Activated T-cell treated with anti-CD3 and anti-CD28 coated beads for 4 hours (primary cell): ENCODE data around the gene CCDC187.
A peak's percentile ranks its signal among the peaks of the same experiment; 100 is the strongest.
"Not testable (repeated sequence)": the region's sequence is repeated elsewhere in the genome, so short reads cannot be mapped to it uniquely, and the experiment has no call there.

ENCODE experiments used
- DNase-seq: peaks from one replicate; pipeline ENCODE4 v3.0.0-alpha.2; 2020

CCDC187 gene

DNA sequence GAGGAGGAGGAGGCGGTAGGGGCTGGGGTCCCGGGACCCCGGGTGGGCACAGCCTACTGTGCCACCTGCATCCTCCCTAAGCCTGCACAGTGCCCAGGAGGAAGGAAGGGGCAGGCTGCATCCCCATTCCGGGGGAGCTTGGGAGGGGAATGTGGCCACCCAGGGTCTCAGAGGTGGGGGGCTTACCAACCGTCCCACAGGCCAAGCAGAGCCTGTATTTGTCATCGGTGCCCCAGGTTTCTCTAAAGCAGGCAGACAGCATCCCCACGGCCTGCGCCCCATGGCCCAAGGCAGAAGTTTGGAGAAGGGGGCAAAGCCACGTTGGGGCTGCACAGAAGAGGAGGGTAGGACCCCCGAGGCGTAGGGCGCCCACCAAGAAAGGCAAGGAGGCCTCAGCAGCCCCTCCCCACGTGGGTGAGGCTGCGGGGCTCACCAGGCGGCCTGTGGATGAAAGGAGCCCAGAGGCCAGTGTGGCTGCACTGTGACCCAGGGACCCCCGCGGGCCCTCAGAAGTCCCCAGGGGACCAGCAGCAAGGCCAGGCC is 22.9 kb upstream of the CCDC187 start:
- no peak for DNase-seq

GRCh38 chr9:136326061-136326760 is 22.3 kb upstream of the CCDC187 start:
- DNase-seq: no peak

- no peak for DNase-seq
These were observed 21.5 kb upstream of the CCDC187 start for GRCh38 chr9:136325358-136325757.

DNA sequence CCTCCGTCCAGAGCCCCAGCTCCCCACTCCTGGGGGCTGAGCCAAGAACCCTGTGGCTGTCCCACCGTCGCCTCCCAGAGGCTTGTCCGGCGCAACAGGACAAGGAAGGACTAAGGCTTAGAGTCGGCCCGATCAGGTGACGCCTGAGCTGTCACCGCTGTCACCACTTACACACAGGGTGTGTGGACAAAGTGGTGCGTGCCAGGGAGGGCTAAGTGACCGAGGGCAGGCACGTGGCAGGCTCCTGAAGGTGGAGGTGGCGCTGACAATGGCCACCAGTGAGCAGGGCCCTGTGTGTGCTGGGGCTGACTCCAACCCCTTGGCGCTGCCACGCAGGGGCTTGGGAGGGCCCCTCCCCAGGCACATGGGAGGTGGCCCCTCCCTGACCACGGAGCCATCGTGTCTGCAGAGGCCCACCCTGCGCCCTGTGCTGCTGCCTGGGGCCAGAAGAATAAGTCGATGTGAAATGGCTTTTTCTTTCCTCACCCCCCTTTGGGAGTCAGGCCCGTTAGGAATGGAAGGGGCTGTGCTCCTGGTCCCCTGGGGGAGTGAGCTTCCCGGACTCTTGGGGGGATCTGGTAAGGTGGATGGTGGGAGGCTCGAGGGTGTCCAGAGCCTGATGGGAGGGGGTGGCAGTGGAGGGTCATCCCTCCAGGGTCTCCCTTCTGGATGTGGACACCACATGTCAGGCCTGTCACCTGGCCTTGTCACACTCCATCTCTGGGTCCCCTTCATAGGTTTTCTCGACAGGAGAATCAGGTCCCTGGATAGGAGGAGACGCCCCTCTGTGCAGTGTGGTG is 20.8 kb upstream of the CCDC187 start:
- no peak for DNase-seq

DNA sequence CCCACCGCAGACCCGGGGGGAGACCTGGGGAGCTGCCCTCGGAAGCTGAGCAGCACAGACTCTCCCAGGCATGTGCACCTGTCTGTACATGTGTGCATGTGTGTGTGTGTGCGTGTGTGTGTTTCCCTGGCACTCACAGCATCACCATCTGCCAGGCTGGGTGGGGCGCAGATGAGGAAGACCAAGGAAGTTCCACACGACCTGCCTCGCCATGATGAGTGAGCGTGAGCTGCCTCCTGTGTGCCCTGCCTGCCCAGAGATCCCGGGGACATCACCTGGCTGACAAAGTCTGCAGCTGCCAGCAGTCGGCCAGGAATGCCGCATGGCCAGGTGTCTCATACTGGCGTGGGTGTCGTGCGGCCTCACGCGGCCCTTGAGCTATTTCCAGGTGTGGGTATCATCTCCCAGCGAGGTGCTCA is 19.5 kb upstream of the CCDC187 start:
- no peak for DNase-seq

- DNase-seq: no peak
These were observed 18.9 kb upstream of the CCDC187 start for GRCh38 chr9:136322756-136323330.

DNA sequence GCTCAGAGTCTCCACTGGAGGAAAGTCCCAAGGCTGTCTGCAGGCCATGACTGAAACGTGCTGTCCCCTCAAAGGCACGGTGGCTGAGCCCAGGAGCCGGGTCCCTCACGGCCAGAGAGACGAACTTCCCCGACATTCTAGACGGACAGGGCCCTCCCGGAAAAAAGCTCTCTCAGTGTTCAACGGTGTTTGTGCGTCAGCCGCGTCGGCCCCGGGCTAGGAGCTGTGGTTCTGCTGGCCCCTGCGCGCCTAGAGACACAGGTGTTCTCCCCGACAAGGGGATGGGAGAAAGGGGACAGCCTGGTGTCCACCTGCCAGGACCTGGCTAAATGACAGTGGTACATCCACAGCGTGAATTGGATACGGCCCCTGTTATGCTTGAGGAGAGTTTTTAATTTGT is 17.7 kb upstream of the CCDC187 start:
- no peak for DNase-seq

GRCh38 chr9:136320972-136321371 is 17.1 kb upstream of the CCDC187 start:
- DNase-seq: not testable (repeated sequence)

DNA sequence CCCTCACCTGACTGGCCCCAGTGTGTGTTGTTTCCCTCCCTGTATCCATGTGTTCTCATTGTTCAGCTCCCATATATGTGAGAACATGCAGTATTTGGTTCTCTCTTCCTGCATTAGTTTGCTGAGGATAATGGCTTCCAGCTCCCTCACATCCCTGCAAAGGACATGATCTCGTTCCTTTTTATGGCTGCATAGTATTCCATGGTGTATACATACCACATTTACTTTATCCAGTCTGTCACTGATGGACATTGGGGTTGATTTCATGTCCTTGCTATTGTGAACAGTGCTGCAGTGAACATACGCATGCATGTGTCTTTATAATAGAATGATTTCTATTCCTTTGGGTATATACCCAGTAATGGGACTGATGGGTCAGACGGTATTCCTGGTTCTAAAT is 16.1 kb upstream of the CCDC187 start:
- DNase-seq: not testable (repeated sequence)

DNA sequence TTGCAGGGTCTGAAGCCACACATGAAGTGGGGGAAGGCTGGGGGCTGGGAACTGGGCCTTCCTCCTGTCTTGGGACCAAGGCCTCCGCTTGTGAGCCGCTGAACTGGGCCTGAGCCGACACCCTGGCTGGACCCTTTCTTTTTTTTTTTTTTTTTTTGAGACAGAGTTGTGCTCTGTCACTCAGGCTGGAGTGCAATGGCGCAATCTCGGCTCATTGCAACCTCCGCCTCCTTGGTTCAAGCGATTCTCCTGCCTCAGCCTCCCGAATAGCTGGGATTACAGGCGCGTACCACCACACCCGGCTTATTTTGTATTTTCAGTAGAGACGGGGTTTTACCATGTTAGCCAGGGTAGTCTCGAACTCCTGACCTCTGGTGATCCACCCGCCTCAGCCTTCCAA is 15.3 kb upstream of the CCDC187 start:
- DNase-seq: not testable (repeated sequence)

DNA sequence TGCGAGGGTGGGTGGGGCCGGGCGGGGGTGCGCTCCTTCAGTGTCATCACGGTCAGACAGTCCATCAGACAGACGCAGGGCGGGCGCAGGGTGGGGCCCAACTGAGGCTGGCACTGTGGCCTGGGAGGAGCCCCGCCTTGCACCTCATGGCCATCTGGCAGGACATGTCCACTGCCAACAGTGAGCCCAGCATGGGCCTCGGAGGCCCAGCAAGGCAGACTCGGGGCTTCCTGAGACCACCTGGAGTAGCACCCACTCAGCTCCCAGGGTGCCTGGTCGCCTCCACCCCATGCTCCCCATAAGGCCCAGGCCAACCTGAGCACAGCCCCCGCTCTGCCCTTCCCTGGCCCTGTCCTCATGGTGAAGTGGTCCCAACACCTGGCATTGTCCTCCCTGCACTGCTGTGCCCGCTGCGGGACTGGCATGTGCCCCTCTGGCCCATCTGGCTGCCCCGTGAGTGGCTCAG is 14.9 kb upstream of the CCDC187 start:
- no peak for DNase-seq

DNA sequence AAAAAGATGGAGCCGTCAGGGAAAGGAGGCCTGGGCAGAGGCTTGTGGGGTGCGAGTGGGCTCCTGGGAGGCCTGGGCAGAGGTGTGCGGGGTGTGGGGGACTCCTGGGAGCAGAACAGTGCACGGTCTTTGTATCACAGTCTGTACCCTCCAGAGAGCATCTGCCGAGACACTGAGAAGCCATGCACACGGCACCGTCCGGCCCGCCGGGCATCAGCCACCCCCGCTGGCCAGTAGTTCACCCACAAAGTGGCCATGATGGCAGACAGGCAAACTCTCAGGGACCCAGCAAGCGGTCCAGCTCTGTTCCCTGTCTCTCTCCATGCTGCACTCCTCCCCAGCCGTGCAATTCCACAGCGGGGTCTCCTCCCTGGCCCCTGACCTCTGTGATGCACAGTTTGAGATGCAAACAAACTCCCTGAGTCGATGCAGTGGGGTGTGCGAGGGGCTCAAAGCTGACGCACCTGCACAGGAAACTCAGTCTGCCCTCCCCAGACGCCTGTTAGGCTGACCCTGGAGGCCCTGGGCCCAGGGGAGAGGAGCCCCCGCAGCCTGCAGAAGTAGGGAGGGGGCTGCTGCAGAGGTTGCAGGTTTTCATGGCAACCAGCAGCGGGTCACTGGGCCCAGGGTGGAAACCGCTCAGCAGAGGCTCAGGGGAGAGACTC is 14.3 kb upstream of the CCDC187 start:
- DNase-seq: no peak

GRCh38 chr9:136317695-136318094 is 13.8 kb upstream of the CCDC187 start:
- no peak for DNase-seq

- no peak for DNase-seq
These were observed 13.2 kb upstream of the CCDC187 start for GRCh38 chr9:136316896-136317676.

DNA sequence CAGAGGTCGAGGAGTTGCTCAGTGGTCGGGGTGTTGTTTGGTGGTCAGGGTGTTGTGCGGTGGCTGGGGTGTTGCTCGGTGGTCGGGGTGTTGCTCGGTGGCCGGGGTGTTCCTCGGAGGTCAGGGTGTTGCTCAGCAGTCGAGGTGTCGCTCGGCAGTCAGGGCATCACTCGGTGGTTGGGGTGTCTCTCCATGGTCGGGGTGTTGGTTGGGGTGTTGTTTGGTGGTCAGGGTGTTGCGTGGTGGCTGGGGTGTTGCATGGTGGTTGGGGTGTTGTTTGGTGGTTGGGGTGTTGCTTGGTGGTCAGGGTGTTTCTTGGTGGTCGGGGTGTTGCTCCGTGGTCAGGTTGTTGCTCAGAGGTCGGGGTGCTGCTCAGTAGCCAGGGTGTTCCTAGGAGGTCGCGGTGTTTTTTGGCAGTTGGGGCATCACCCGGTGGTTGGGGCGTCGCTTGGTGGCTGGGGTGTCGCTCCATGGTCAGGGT is 12.4 kb upstream of the CCDC187 start:
- no peak for DNase-seq

- no peak for DNase-seq
These were observed 11.1 kb upstream of the CCDC187 start for GRCh38 chr9:136314944-136315343.

GRCh38 chr9:136314056-136314416 is 10.1 kb upstream of the CCDC187 start:
- DNase-seq: no peak

DNA sequence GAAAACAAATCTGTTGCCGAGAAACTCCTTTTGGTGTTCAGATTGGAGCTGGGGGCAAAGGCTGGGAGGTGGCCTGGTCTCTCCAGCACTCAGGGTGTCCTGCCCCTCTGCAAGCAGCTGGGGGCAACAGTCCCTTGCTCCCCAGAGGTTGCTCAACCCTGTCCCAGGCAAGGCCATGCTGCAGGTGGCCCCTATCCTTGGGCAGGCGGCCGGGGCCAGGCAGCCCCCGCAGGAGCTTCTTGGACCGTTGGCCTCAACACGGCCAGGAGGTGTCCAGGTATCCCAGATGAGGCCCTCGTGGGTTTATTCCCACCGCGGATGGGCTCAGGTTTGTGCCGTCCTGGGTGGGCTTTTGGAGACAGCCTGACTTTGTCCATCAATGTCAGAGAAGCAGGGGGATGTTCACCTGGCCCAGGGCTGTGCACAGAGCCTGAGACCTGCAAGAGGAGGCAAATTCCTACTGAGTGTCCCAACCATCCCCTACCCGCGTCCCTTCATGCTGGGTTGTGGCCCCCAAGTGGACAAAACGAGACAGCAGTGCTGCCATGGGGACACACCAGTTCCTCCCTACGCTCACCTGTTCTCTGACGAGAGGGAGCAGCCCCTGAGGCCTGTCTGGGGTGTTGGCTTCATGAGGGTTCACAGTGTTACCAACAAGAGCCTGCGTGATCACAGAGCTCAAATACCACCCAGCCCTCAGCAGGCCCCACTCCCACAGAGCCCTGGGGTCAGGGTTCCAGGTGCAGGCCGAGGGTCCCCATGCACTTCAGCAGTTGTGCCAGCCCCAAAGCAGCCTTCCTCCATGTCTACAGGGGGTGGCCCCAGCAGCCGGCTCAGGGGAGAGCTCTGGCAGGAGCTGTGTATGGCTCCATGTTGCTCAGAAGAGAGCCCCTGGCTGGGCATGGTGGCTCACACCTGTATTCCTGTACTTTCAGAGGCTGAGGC is 9.5 kb upstream of the CCDC187 start:
- DNase-seq: no peak

- DNase-seq: peak; percentile 15
These were observed 8.5 kb upstream of the CCDC187 start for GRCh38 chr9:136312436-136312835.

DNA sequence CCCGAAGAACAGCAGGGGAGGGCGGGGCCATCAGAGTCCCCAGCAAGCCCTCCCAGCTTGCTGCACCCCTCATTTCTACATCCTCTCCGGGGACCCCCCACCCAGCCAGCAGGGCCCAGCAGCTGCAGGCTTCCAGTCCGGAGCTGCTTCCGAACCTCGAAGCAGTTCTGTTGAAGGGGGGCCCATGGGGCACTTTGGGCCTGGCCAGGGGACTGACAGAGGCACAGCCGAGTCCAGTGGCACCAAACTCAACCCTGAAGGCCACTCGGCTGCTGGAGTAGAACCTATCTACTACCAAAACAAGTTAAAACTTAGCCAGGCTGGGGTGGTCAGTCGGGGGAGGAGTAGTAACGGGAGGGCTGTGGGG is 8.1 kb upstream of the CCDC187 start:
- no peak for DNase-seq
